HUES6 (cell line): ENCODE data around the gene FAM3C.

ENCODE experiments used
- H3K27ac ChIP-seq: 2 replicates; pipeline ENCODE4 v1.7.0; 2013; ENCODE audit warnings: low read depth, mild to moderate bottlenecking, low read length, inconsistent platforms
- H3K27me3 ChIP-seq: 2 replicates; pipeline ENCODE4 v1.6.1; 2013; ENCODE audit warnings: low read length; ENCODE audit not compliant: control insufficient read depth, insufficient read depth
- H3K36me3 ChIP-seq: 2 replicates; pipeline ENCODE4 v1.6.1; 2013; ENCODE audit warnings: low read length; ENCODE audit not compliant: control insufficient read depth, insufficient read depth
- H3K4me1 ChIP-seq: 2 replicates; pipeline ENCODE4 v1.6.1; 2013; ENCODE audit warnings: low read length; ENCODE audit not compliant: control insufficient read depth, insufficient read depth
- H3K4me3 ChIP-seq: 2 replicates; pipeline ENCODE4 v1.5.1; 2013; ENCODE audit warnings: low read depth, low read length
- H3K9ac ChIP-seq: one replicate; pipeline ENCODE4 v1.6.1; 2013; ENCODE audit warnings: mild to moderate bottlenecking, low read length
- H3K9me3 ChIP-seq: 2 replicates; pipeline ENCODE4 v1.6.1; 2013; ENCODE audit warnings: low read depth, low read length; ENCODE audit not compliant: control insufficient read depth, insufficient read depth

FAM3C gene

DNA sequence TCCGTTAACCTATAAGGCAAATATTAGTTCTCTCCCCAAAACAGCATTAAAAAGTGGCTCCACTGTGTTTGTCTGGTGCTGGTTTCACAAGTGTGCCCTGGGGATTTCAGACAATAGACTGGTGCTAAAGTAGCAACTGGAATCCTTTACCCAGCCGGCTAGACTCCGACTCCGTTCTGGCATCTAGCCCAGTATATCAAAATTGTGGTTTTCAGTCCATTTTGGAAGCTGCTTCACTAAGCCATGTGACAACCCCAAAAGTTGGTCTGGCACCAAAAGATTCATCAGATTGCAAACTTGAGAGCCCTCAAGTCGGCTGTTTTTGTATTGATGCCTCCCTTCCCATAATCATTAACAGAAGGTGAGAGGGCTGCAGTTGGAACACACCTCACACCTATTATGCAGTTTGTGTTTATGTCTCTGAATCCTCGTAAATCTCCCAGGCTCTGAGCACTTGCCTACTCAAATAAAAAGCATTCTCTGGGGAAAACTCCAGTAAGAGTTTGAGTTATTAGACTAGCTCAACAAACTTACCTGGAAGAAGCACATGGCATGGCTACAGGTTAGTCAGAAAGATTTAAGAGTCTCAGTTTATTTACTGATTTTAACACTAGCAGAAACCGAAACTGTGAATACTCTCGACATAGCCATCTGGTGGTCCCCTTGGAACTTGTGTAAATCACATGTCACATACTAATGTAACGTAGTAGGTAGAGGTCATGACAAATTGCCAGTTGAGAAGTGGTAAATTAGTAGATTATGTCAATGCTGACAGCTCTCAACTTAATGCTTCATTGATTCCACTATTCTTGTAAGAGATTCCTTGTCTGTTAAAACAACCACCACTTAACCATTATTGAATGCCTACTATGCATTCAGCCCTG lies 82.1 kb downstream of the FAM3C start:
- Histone ChIP-seq H3K9me3 (0 out of 2 replicates have a peak, but pooled peaks cover 4% of the 10 kb centered on the region), H3K4me3 (no peak overlapping the region), H3K36me3 (no peaks in the 10 kb centered on the region), H3K9ac (no peak overlapping the region), H3K27me3 (no peaks in the 10 kb centered on the region), H3K4me1 (no peaks in the 10 kb centered on the region), H3K27ac (no peak overlapping the region)

- H3K27ac ChIP-seq = no peak overlapping the region
Measured at GRCh38 chr7:121313220-121313792, 82.8 kb downstream of the FAM3C start.

DNA sequence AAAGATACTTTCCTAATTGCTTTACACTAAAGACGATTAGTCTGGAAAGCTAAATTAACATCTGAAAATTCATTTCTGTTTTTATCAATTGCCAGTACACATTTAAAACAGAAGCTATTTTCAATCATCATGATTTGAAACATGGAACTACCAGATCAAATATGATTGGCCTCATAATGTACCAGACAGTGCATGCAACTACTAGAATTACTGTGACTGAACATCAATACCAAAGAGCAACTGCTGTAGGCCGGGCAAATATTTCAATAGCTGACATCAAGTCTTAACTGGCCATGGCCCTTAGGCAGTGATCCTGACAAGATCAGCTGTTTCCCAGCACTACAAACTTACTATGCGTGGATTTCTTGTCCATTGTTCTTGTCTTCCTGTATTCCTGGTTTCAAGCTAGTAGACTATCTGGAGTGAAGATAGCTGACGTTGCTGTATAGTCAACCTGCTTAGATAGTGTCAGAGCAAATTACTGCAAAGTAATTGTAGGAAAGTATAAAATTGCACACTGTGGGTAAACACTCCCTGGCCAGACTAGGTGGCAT lies 89.0 kb downstream of the FAM3C start:
- H3K9ac ChIP-seq = no peak overlapping the region
- H3K4me3 ChIP-seq = no peak overlapping the region
- no peaks in the 10 kb centered on the region for H3K36me3 ChIP-seq
- H3K4me1 ChIP-seq = peaks cover 5% of the 10 kb centered on the region; the same call in 1 of the 2 replicates
- H3K9me3 ChIP-seq = 0 out of 2 replicates have a peak, but pooled peaks cover 4% of the 10 kb centered on the region
- H3K27me3 ChIP-seq = no peaks in the 10 kb centered on the region
- H3K27ac ChIP-seq = no peak overlapping the region

More at GRCh38 chr7:121313220-121313792, 82.8 kb downstream of the FAM3C start:
- H3K4me1 ChIP-seq = no peaks in the 10 kb centered on the region
- 0 out of 2 replicates have a peak, but pooled peaks cover 4% of the 10 kb centered on the region for H3K9me3 ChIP-seq
- H3K4me3 ChIP-seq = no peak overlapping the region
- H3K9ac ChIP-seq = no peak overlapping the region
- no peaks in the 10 kb centered on the region for H3K27me3 ChIP-seq
- no peaks in the 10 kb centered on the region for H3K36me3 ChIP-seq

DNA sequence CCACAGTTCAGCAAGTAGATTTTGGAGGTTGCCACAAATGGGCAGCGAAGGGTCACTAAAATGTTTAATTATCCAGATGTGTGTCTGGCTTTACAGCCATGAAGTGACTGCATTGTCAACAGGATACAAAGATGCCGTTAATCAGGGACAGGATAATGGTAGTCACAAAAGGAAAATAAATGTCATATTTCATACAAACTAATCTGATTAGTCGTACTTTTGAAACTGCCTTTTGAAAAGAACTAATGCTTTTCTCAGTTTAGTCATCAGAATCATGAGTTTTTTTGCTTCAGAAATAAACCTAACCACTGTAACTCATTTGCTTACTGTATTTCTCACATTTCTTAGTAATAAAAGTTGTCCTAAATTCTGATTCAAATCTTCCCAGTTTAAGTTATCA lies 89.5 kb downstream of the FAM3C start:
- Histone ChIP-seq H3K27ac (no peak overlapping the region), H3K36me3 (no peaks in the 10 kb centered on the region), H3K4me1 (peaks cover 5% of the 10 kb centered on the region; the same call in 1 of the 2 replicates), H3K4me3 (no peak overlapping the region), H3K9ac (no peak overlapping the region), H3K27me3 (no peaks in the 10 kb centered on the region), H3K9me3 (0 out of 2 replicates have a peak, but pooled peaks cover 4% of the 10 kb centered on the region)

DNA sequence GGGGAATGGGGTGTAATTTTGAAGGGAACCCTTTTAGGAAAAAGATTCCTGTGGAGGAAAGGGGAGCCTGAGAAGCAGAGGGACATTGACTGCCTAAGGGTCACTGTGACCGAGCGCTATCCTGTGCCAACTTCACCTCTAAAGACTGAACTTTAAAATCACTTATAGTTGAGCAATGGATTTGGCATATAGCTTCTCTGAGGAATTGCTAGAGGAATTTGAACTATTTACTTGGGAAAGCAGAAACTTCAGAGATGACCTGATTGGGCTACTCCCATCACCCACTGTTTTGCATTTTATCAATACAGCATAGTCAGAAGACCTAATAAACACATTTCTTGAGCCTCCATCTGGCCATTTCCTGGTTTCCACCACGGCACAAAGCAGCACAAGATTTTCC lies 91.0 kb downstream of the FAM3C start:
- H3K27ac ChIP-seq = no peak overlapping the region
- no peaks in the 10 kb centered on the region for H3K27me3 ChIP-seq
- no peak overlapping the region for H3K4me3 ChIP-seq
- no peaks in the 10 kb centered on the region for H3K36me3 ChIP-seq
- H3K9ac ChIP-seq = no peak overlapping the region
- H3K4me1 ChIP-seq = peaks cover 5% of the 10 kb centered on the region; the same call in 1 of the 2 replicates
- 0 out of 2 replicates have a peak, but pooled peaks cover 3% of the 10 kb centered on the region for H3K9me3 ChIP-seq

- peaks cover 5% of the 10 kb centered on the region; the same call in 1 of the 2 replicates for H3K4me1 ChIP-seq
- H3K9me3 ChIP-seq = no peaks in the 10 kb centered on the region
- H3K27ac ChIP-seq = no peak overlapping the region
- H3K27me3 ChIP-seq = no peaks in the 10 kb centered on the region
- no peaks in the 10 kb centered on the region for H3K36me3 ChIP-seq
- no peak overlapping the region for H3K9ac ChIP-seq
- H3K4me3 ChIP-seq = no peak overlapping the region
Measured at GRCh38 chr7:121304102-121304658, 91.9 kb downstream of the FAM3C start.

DNA sequence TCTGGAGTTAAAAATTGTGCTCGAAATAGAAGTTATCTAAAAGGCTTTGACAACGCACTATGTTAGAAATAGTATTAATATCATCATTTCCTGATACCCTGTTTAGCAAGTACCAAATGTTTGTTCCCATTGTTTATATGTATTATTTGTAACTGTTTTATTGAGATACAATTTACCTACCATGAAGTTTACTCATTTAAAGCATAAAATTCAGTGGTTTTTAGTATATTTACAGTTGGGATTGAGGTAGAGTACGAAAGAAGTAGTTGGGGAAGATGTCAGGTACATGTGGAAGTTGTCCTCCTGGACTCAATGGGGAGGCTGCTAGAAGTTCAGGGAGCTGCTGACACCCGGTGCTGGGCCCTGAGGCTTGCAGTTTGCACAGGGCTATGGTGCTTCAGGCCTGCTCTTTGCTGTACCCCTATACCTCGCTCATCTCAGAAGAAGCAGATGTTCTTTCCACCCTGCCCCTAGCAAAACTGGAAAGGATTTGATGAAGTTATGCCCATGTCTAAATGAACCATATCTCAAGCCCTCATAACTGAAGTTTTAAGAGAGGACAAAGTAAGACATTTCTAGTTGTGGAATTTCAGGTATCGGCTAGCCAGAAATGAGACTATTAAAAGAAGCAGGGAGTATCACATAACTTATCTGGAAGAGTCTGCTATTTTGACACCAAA lies 92.5 kb downstream of the FAM3C start:
- Histone ChIP-seq H3K9me3 (no peaks in the 10 kb centered on the region), H3K4me1 (peaks cover 5% of the 10 kb centered on the region; the same call in 1 of the 2 replicates), H3K36me3 (no peaks in the 10 kb centered on the region), H3K27me3 (no peaks in the 10 kb centered on the region), H3K27ac (no peak overlapping the region), H3K9ac (no peak overlapping the region), H3K4me3 (no peak overlapping the region)

DNA sequence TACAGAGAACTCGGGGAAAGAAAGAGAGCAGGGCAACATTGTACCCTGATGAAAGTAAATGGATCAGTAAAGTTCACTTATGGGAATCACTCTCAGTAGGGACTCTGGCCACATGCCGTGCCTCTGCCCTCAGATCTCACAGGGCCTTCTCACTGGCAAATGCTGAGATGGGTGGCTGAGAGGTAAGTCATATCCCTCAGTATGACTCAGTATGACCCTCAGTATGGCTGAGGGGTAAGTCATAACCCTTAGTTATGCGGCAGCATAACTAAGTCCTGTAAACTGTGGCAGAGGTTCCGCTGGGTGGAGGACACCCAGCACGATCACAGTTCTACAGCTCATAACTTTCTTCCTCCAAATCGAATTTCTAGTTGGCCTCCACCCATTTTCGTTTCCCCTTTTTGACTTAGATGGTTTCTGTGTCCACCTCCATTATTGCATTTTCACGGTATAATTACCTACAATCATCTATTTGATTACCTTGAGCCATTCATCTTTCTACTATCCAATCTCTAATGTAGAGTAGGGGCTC lies 93.8 kb downstream of the FAM3C start:
- Histone ChIP-seq H3K27me3 (no peaks in the 10 kb centered on the region), H3K27ac (no peak overlapping the region), H3K36me3 (no peaks in the 10 kb centered on the region), H3K4me1 (peaks cover 5% of the 10 kb centered on the region; the same call in 1 of the 2 replicates), H3K9ac (no peak overlapping the region), H3K4me3 (no peak overlapping the region), H3K9me3 (no peaks in the 10 kb centered on the region)

DNA sequence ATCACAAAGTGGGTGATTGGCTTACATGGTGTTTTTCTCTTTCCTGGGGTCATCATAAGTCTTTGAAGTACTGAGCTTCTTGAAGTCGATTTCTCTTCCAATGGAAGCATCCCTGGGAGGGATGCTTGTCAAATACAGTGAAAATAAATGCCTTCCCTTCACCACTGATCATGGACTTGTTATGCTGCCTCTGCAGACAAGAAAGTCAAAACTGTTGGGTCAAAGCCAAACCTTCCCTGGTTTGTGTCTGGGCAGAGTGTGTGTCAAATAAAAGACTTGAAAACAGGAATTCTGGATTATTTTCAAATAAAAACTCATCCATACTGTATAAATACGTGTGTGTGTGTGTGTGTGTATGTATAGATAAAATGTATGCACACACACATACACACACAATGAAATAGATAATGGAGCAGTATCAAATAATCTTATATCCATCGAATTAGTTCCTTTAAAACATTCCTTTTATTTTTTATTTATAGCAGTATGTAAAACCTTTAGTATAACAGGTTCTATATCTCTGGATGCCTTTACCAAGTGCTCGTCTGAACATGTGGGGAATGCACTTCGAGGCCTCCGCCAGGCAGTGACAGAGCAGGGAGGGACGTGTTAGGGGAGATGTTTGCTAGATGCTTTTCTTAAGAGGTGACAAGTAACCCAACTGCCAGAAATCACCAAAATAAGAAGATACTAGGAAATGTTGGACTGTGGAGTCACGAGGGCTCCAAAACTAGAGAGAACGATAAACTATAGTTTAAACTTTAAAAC lies 94.5 kb downstream of the FAM3C start:
- Histone ChIP-seq H3K27me3 (no peaks in the 10 kb centered on the region), H3K9ac (no peak overlapping the region), H3K4me3 (no peak overlapping the region), H3K36me3 (no peaks in the 10 kb centered on the region), H3K27ac (no peak overlapping the region), H3K9me3 (no peaks in the 10 kb centered on the region), H3K4me1 (peaks cover 5% of the 10 kb centered on the region; the same call in 1 of the 2 replicates)
